Measurements from ENCODE around the gene KTI12.
"Not testable (repeated sequence)": the region's sequence is repeated elsewhere in the genome, so short reads cannot be mapped to it uniquely, and the experiment has no call there.

KTI12 gene

GRCh38 chr1:52041551-52042185, 8.1 kb upstream of the KTI12 start:
- DNase-seq (ENCODE audit: low spot score) (no peak), FAIRE-seq (no peak)

- no peak for DNase-seq (ENCODE audit: low spot score)
- FAIRE-seq, result no peak
These were observed 4.3 kb upstream of the KTI12 start for GRCh38 chr1:52037909-52038308.

DNA sequence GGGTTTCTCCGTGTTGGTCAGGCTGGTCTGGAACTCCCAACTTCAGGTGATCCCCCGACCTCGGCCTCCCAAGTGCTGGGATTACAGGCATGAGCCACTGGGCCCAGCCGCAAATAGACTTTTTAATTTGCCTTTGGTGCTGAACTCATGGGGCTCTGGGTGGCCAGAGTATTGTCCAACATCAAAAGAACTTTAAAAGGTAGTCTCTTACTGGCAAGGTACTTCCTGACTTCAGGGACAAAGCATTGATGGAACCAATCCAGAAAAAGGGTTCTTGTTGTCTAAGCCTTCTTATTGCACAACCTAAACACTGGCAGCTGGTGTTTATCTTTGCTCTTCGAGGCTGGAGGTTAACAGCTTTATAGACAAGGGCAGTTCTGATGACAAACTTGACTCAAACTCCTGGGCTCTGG, 3.8 kb upstream of the KTI12 start:
- DNase-seq (ENCODE audit: low spot score) (no peak), FAIRE-seq (no peak)

DNA sequence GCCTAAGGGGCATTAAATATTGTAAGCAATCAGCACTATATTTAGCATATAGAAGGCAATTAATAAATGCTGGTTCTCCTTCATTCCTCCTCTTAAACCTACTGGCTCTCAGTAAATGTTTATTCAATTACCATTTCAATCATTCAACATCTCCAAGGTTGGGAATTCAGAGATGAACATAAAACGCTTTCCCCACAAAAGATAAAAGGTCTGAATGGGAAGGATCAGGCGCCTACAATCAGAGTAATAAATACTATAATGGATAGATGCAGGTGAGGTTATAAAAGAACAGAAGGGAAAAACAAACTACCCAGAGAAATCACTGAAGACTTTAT, 407 bp upstream of the KTI12 start:
- no peak for FAIRE-seq
- no peak for DNase-seq (ENCODE audit: low spot score)

- FAIRE-seq (no peak), DNase-seq (ENCODE audit: low spot score) (peak; percentile 26)
These were observed 852 bp downstream of the KTI12 start for GRCh38 chr1:52032785-52033131.

- no peak for FAIRE-seq
These were observed 1.4 kb downstream of the KTI12 start for GRCh38 chr1:52032124-52032784.

DNA sequence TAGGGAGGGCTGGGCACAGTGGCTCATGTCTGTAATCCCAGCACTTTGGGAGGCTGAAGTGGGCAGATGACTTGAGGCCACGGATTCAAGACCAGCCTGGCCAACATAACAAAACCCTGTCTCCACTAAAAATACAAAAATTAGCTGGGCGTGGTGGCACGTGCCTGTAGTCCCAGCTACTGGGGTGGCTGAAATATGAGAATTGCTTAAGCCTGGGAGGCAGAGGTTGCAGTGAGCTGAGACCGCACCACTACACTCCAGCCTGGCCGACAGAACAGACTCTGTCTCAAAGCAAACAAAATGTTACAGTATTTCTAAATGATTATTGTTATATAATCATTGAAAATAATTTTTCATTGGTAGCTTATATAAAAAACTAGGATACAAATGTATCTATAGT, 4.8 kb downstream of the KTI12 start:
- FAIRE-seq; DNase-seq (ENCODE audit: low spot score): not testable (repeated sequence)

More at GRCh38 chr1:52032124-52032784, 1.4 kb downstream of the KTI12 start:
- DNase-seq (ENCODE audit: low spot score), result no peak

DNA sequence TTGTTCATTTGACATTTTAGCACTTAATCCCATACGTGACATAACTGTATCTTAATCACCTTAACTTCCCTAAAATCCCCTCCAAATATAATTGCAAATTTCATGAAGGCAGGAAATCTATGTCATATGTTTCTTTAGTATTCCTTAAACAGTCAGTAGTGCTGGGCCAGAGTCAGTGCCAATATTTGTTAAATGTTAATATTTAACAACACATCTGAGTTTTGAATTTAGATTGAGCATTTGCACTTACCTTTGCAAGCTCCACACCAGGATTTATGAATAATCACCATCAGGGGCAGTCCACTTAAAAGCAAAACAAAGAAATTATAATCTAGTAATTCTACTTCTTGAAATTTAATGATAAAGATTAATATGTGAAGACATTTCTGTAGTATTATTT, 5.3 kb downstream of the KTI12 start:
- FAIRE-seq, result no peak
- DNase-seq (ENCODE audit: low spot score), result no peak

- DNase-seq (ENCODE audit: low spot score) (no peak), FAIRE-seq (no peak)
These were observed 7.3 kb downstream of the KTI12 start for GRCh38 chr1:52026278-52026677.

- no peak for FAIRE-seq
These were observed 11.5 kb downstream of the KTI12 start for GRCh38 chr1:52022133-52022532.

DNA sequence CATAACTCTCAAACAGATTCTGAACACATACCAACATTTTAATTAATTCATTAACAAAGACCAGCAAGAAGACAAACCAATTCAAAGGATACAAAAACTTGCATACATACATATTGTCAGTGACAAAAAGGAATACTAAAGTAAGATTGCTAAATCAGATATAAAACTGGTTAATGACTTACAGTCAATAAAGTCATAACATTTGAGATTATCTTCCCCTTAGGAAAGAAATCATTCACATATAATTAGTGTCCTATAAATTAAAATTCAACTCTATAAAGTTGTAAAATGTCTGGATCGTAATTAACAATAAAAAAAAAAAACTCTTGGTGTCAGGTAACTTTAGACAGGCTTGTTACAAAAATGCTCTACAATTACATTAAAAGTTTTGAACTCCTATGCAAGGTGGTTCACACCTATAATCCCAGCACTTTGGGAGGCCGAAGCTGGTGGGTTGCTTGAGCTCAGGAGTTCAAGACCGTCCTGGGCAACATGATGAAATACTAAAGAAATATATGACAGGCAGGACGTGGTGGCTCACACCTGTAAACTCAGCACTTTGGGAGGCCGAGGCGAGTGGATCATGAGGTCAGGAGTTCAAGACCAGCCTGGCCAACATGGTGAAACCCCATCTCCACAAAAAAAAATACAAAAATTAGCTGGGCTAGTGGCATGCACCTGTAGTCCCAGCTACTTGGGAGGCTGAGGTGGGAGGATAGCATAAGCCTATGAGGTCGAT, 25.4 kb downstream of the KTI12 start:
- DNase-seq (ENCODE audit: low spot score), result no peak
- no peak for FAIRE-seq

More at GRCh38 chr1:52022133-52022532, 11.5 kb downstream of the KTI12 start:
- DNase-seq (ENCODE audit: low spot score), result no peak

DNA sequence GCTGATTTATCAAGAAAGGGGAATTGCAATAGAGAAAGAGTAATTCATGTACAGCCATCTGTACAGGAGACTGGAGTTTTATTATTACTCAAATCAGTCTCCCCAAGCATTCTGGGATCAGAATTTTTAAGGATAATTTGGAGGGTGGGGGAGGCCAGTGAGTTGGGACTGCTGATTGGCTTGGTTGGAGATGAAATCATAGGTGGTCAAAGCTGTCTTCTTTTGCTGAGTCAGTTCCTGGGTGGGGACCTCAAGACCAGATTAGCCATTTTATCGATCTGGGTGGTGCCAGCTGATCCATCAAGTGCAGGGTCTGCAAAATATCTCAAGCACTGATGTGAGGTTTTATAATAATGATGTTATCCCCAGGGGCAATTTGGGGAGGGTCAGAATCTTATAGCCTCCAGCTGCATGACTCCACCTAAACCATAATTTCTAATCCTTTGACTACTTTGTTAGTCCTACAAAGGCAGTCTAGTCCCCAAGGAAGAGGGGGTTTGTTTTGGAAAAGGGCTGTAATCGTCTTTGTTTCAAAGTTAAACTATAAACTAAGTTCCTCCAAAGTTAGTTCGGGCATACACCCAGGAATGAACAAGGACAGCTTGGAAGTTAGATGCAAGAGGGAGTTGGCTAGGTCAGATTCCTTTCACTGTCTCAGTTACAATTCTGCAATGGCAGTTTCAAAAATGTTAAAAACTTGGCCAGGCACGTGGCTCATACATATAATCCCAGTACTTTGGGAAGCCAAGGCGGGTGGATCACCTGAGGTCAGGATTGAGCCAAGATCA, 26.2 kb downstream of the KTI12 start:
- FAIRE-seq (no peak), DNase-seq (ENCODE audit: low spot score) (no peak)

DNA sequence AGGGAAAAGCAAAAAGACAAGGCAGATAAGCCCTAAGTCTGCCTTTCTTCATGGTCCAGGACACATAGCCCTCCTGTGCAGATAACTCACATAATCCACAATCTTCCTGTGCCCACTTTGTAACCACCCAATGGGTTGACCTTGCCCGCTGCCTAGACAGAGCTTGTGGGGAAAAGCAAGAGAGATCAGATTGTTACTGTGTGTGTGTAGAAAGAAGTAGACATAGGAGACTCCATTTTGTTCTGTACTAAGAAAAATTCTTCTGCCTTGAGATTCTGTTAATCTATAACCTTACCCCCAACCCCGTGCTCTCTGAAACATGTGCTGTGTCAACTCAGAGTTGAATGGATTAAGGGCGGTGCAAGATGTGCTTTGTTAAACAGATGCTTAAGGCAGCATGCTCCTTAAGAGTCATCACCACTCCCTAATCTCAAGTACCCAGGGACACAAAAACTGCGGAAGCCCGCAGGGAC, 27.5 kb downstream of the KTI12 start:
- FAIRE-seq, result not testable (repeated sequence)

DNA sequence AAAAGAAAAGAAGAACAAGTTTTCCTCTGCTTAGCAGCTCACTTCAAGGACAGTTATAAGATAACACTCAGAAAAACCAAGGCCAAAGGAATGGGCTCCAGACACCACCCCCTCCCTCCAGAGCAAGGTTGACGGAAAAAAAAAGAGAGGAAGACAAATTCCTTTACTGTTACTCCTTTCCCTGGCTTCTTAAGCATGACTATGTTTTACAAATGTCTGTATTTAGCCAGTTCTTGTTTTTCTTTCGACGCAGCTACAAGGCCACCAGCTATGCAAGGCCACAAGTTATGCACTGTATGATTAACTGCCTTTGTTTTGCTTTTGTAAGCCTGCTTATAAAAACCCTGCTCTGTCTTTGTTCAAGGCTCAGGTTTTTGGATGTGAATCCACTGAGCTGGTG, 28.1 kb downstream of the KTI12 start:
- not testable (repeated sequence) for FAIRE-seq; DNase-seq (ENCODE audit: low spot score)

More for the DNA sequence above, 27.5 kb downstream of the KTI12 start:
- not testable (repeated sequence) for DNase-seq (ENCODE audit: low spot score)

GRCh38 chr1:52003877-52004276, 29.7 kb downstream of the KTI12 start:
- DNase-seq (ENCODE audit: low spot score) (no peak), FAIRE-seq (no peak)

GRCh38 chr1:52002038-52002917, 31.3 kb downstream of the KTI12 start:
- FAIRE-seq (peak; percentile 79), DNase-seq (ENCODE audit: low spot score) (peak; percentile 85)

GRCh38 chr1:51998701-51999100, 34.9 kb downstream of the KTI12 start:
- FAIRE-seq, result no peak
- DNase-seq (ENCODE audit: low spot score), result no peak

- no peak for DNase-seq (ENCODE audit: low spot score)
- FAIRE-seq, result no peak
These were observed 35.6 kb downstream of the KTI12 start for GRCh38 chr1:51997974-51998382.

DNA sequence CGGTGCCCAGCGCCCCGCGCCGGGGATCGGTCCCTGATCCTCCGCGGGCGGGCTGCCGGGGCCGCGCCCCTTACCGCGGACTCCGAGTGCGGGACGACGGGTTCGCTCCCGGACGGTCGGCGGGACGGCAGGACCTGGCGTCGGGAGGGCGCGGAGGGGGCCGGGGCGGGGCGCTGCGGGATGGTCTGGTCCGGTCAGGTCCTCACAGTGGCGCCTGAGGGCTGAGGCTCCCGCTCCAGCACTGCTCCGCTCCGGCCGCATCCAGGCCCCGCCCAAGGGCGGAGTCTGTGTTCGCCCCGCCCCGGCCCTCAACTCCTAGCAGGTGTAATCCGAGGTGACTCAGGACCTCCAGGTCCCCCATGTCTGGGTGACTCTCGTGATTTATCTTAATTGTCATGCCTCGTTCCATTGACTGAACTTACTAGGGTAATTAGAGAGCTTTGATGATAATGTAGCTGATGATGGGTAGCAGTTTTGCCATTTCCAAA, 43.1 kb downstream of the KTI12 start, which contains the start of gene RAB3B:
Gene RAB3B, minus strand, starts transcription at position 223 of the 488 bp plus-strand sequence. CDS start 13,583 bp downstream, outside the sequence.
- peak; percentile 95 for DNase-seq (ENCODE audit: low spot score)
- no peak for FAIRE-seq

Data from urothelium cell line (cell line).